Loucy (cell line): ENCODE results near the gene NALCN.

Experiments
- H2AFZ ChIP-seq: fragments of 200-600 bp; sonication (generic); 2 replicates; pipeline ENCODE4 v1.6.0; 2016; ENCODE audit warnings: antibody characterized with exemption, mild to moderate bottlenecking, low read length, moderate library complexity
- H3F3A ChIP-seq: fragments of 200-600 bp; 2 replicates; pipeline ENCODE4 v1.6.0; 2016; ENCODE audit warnings: antibody characterized with exemption, low read depth, mild to moderate bottlenecking
- H3K27me3 ChIP-seq: fragments of 200-600 bp; sonication (generic); 2 replicates; pipeline ENCODE4 v1.6.1; 2014; ENCODE audit warnings: low read length, mild to moderate bottlenecking; ENCODE audit not compliant: insufficient read depth, poor library complexity, severe bottlenecking
- H3K36me3 ChIP-seq: fragments of 200-600 bp; sonication (generic); 2 replicates; pipeline ENCODE4 v1.6.1; 2016; ENCODE audit warnings: low read length; ENCODE audit not compliant: insufficient read depth
- H3K4me1 ChIP-seq: fragments of 200-600 bp; sonication (generic); 2 replicates; pipeline ENCODE4 v1.5.1; 2014; ENCODE audit warnings: low read length, mild to moderate bottlenecking; ENCODE audit not compliant: insufficient read depth, poor library complexity, severe bottlenecking
- H3K4me2 ChIP-seq: fragments of 200-600 bp; sonication (generic); 2 replicates; pipeline ENCODE4 v1.6.0; 2014; ENCODE audit warnings: antibody characterized with exemption, low read length, low read depth, mild to moderate bottlenecking; ENCODE audit not compliant: poor library complexity, severe bottlenecking
- H3K4me3 ChIP-seq: fragments of 200-600 bp; sonication (generic); 2 replicates; pipeline ENCODE4 v1.5.1; 2014; ENCODE audit warnings: low read length, mild to moderate bottlenecking, mixed read lengths; ENCODE audit not compliant: poor library complexity, severe bottlenecking
- H3K79me2 ChIP-seq: fragments of 200-600 bp; sonication (generic); 2 replicates; pipeline ENCODE4 v1.6.1; 2014; ENCODE audit warnings: low read length; ENCODE audit not compliant: insufficient read depth
- H3K9ac ChIP-seq: fragments of 200-600 bp; sonication (generic); 2 replicates; pipeline ENCODE4 v1.6.0; 2014; ENCODE audit warnings: mild to moderate bottlenecking, low read depth, low read length, moderate library complexity; ENCODE audit not compliant: poor library complexity, severe bottlenecking
- H3K9me2 ChIP-seq: fragments of 200-600 bp; sonication (generic); replicated peaks from 2 replicates; pipeline ENCODE4 v1.6.1; 2016; ENCODE audit warnings: low read depth, low read length, mixed read lengths
- H3K9me3 ChIP-seq: fragments of 200-600 bp; sonication (generic); 2 replicates; pipeline ENCODE4 v1.6.1; 2014; ENCODE audit warnings: mild to moderate bottlenecking, antibody characterized with exemption, low read length, low read depth; ENCODE audit not compliant: insufficient read depth
- H4K20me1 ChIP-seq: fragments of 200-600 bp; sonication (generic); 2 replicates; pipeline ENCODE4 v1.6.0; 2014; ENCODE audit warnings: antibody characterized with exemption, low read length, mild to moderate bottlenecking; ENCODE audit not compliant: insufficient read depth, poor library complexity, severe bottlenecking
- CTCF ChIP-seq: fragments of 200-600 bp; sonication (generic); conservative IDR thresholded peaks from 2 replicates; pipeline ENCODE4 v1.5.1; 2014; ENCODE audit warnings: mild to moderate bottlenecking, antibody characterized with exemption, low read length
- EZH2phosphoT487 ChIP-seq: fragments of 200-600 bp; IDR thresholded peaks from 2 replicates; pipeline ENCODE4 v1.6.1; 2018; ENCODE audit warnings: antibody characterized with exemption, mild to moderate bottlenecking, moderate library complexity, borderline replicate concordance

NALCN gene

GRCh38 chr13:101049166-101049850 lies 367.0 kb downstream of the NALCN start:
- Histone ChIP-seq H3K4me1 (no peaks in the 10 kb centered on the region), H3K9ac (no peak overlapping the region), H3F3A (no peaks in the 10 kb centered on the region), H3K27me3 (no peaks in the 10 kb centered on the region), H3K4me3 (no peak overlapping the region), H2AFZ (no peak overlapping the region), H3K9me3 (no peaks in the 10 kb centered on the region; the same call in 1 of the 2 replicates), H3K36me3 (no peaks in the 10 kb centered on the region), H4K20me1 (no peaks in the 10 kb centered on the region), H3K79me2 (no peaks in the 10 kb centered on the region), H3K9me2 (no peaks in the 10 kb centered on the region), H3K4me2 (no peak overlapping the region)
- TF ChIP-seq EZH2phosphoT487 (no peak), CTCF (no peak)

GRCh38 chr13:101036546-101036945 lies 379.8 kb downstream of the NALCN start:
- Histone ChIP-seq H3K9me3 (no peaks in the 10 kb centered on the region), H3K9me2 (no peaks in the 10 kb centered on the region), H3K27me3 (no peaks in the 10 kb centered on the region), H3F3A (no peaks in the 10 kb centered on the region), H2AFZ (no peak overlapping the region), H4K20me1 (no peaks in the 10 kb centered on the region), H3K4me1 (no peaks in the 10 kb centered on the region), H3K9ac (no peak overlapping the region), H3K4me2 (no peak overlapping the region), H3K36me3 (no peaks in the 10 kb centered on the region), H3K79me2 (no peaks in the 10 kb centered on the region), H3K4me3 (no peak overlapping the region)
- no peak for TF ChIP-seq EZH2phosphoT487
- TF ChIP-seq CTCF = no peak

GRCh38 chr13:101035119-101035620 lies 381.1 kb downstream of the NALCN start:
- TF ChIP-seq EZH2phosphoT487 = no peak
- no peak for TF ChIP-seq CTCF

More at GRCh38 chr13:101035119-101035620, 381.1 kb downstream of the NALCN start:
- Histone ChIP-seq H3K27me3 (no peaks in the 10 kb centered on the region), H3F3A (no peaks in the 10 kb centered on the region), H4K20me1 (no peaks in the 10 kb centered on the region), H3K4me3 (no peak overlapping the region), H3K4me1 (no peaks in the 10 kb centered on the region), H2AFZ (no peak overlapping the region), H3K9ac (no peak overlapping the region), H3K4me2 (no peak overlapping the region), H3K79me2 (no peaks in the 10 kb centered on the region), H3K9me3 (no peaks in the 10 kb centered on the region), H3K9me2 (no peaks in the 10 kb centered on the region), H3K36me3 (no peaks in the 10 kb centered on the region)
